ENCODE data around the gene PCBP3.

- TF ChIP-seq EP300 (IDR thresholded peaks at IDR 0.05; ENCODE audit: low read depth in 2 of 2, low read length in 2 of 2) (no peak), EP300 (CRISPR knock-in tag; IDR thresholded peaks at IDR 0.05; ENCODE audit: borderline replicate concordance) (no peak), NFYC (CRISPR knock-in tag; IDR thresholded peaks at IDR 0.05) (no peak), CTCF (CRISPR knock-in tag; IDR thresholded peaks at IDR 0.05) (no peak), ZBTB20 (CRISPR knock-in tag; IDR thresholded peaks at IDR 0.05; ENCODE audit: borderline replicate concordance, low read depth) (no peak), CENPX (CRISPR knock-in tag; IDR thresholded peaks at IDR 0.05) (no peak), TBP (CRISPR knock-in tag; IDR thresholded peaks at IDR 0.05) (no peak), EZH2 (conservative IDR thresholded peaks at IDR 0.05; ENCODE audit: low read depth, low read length) (no peak), MLX (CRISPR knock-in tag; IDR thresholded peaks at IDR 0.05) (no peak), KDM5B (CRISPR knock-in tag; IDR thresholded peaks at IDR 0.05; ENCODE audit: borderline replicate concordance) (no peak), TARDBP (CRISPR knock-in tag; IDR thresholded peaks at IDR 0.05) (no peak), ZNF775 (CRISPR knock-in tag; IDR thresholded peaks at IDR 0.05; ENCODE audit: borderline replicate concordance) (no peak), DRAP1 (CRISPR knock-in tag; IDR thresholded peaks at IDR 0.05) (no peak), REL (CRISPR knock-in tag; conservative IDR thresholded peaks at IDR 0.05) (no peak)
Observed at GRCh38 chr21:45972716-45973474, 329.4 kb downstream of the PCBP3 start.

Measured in HepG2 (cell line).